Stimulated activated naive B cell treated with anti-CD40 and anti-IgM and Interleukin-4, amounts not matched to agents 10 μg/mL and 1 μg/mL and 100 μg/mL, for 72 hours (primary cell): ENCODE measurements around the gene DDRGK1.

Experiments
- ATAC-seq, 2 donors: fragments of 150-1000 bp; cut with Tn5 transposase; replicated peaks; 2 replicates each; pipeline ENCODE4 v1.10.0; 2021; ENCODE audit warnings: moderate library complexity in 1 of 2
- DNase-seq: peaks from one replicate; pipeline ENCODE4 v3.0.0; 2021
- H3K27ac Mint-ChIP-seq: one replicate; pipeline ENCODE4 v1.8.0; 2022; ENCODE audit warnings: mild to moderate bottlenecking, mixed read lengths
- H3K27me3 Mint-ChIP-seq, 2 donors: one replicate each; pipeline ENCODE4 v1.8.0; 2022; ENCODE audit warnings: mixed read lengths in 2 of 2
- H3K36me3 Mint-ChIP-seq, 2 donors: one replicate each; pipeline ENCODE4 v1.8.0; 2022; ENCODE audit warnings: mixed read lengths in 2 of 2, mild to moderate bottlenecking in 1 of 2
- H3K4me1 Mint-ChIP-seq, 2 donors: one replicate each; pipeline ENCODE4 v1.8.0; 2022; ENCODE audit warnings: mixed read lengths in 2 of 2, mild to moderate bottlenecking in 1 of 2
- H3K4me3 Mint-ChIP-seq, 2 donors: one replicate each; pipeline ENCODE4 v1.8.0; 2022; ENCODE audit warnings: mild to moderate bottlenecking in 2 of 2, mixed read lengths in 2 of 2, moderate library complexity in 1 of 2
- H3K9me3 Mint-ChIP-seq, 2 donors: one replicate each; pipeline ENCODE4 v1.8.0; 2022; ENCODE audit warnings: mixed read lengths in 2 of 2, mild to moderate bottlenecking in 1 of 2

Gene DDRGK1

GRCh38 chr20:3174442-3175261, 29.8 kb downstream of the DDRGK1 start:
- Mint-ChIP-seq H3K27ac (no peak overlapping the region), H3K36me3 (peaks cover 4 to 8% of the 10 kb centered on the region in 2 donors)

GRCh38 chr20:3173610-3174441, 30.7 kb downstream of the DDRGK1 start:
- Mint-ChIP-seq H3K9me3 (no peaks in the 10 kb centered on the region), H3K36me3 (peaks cover 4 to 8% of the 10 kb centered on the region in 2 donors), H3K27me3 (peaks cover 41 to 48% of the 10 kb centered on the region in 2 donors), H3K4me1 (peaks cover 9 to 23% of the 10 kb centered on the region in 2 donors), H3K4me3 (peak overlapping the region; percentile 89 to 92), H3K27ac (peak overlapping the region; percentile 86)
- ATAC-seq (peak; percentile 92 to 95), DNase-seq (peak; percentile 71)

More at GRCh38 chr20:3174442-3175261, 29.8 kb downstream of the DDRGK1 start:
- H3K27me3 Mint-ChIP-seq: peaks cover 35 to 40% of the 10 kb centered on the region in 2 donors
- peak overlapping the region; percentile 89 to 92 for H3K4me3 Mint-ChIP-seq
- peaks cover 9 to 23% of the 10 kb centered on the region in 2 donors for H3K4me1 Mint-ChIP-seq
- ATAC-seq: no peak
- no peaks in the 10 kb centered on the region for H3K9me3 Mint-ChIP-seq
- no peak for DNase-seq

- DNase-seq: peak; percentile 52
- H3K36me3 Mint-ChIP-seq: peaks cover 2 to 6% of the 10 kb centered on the region in 2 donors
- H3K27me3 Mint-ChIP-seq: peaks cover 47 to 55% of the 10 kb centered on the region in 2 donors
- H3K4me3 Mint-ChIP-seq: peak within 1 kb of the TSS; percentile 89 to 92
- H3K4me1 Mint-ChIP-seq: peaks cover 13 to 30% of the 10 kb centered on the region in 2 donors
- H3K27ac Mint-ChIP-seq: peak within 1 kb of the TSS; percentile 86
- H3K9me3 Mint-ChIP-seq: no peaks in the 10 kb centered on the region
- peak; percentile 74 to 82 for ATAC-seq
These were observed 31.4 kb downstream of the DDRGK1 start, which contains the start of gene LZTS3 for GRCh38 chr20:3172933-3173609. TSS of gene LZTS3 (minus strand) at chr20:3173549. CDS start at chr20:3167163, 6,386 bp downstream.

GRCh38 chr20:3172126-3172932, 32.2 kb downstream of the DDRGK1 start:
- Mint-ChIP-seq H3K9me3 (no peaks in the 10 kb centered on the region), H3K4me3 (peak overlapping the region; percentile 80 to 83), H3K4me1 (peaks cover 12 to 30% of the 10 kb centered on the region in 2 donors), H3K27me3 (peaks cover 50 to 60% of the 10 kb centered on the region in 2 donors), H3K36me3 (peaks cover 0 to 4% of the 10 kb centered on the region in 2 donors), H3K27ac (peak overlapping the region; percentile 38)
- no peak for ATAC-seq
- DNase-seq: no peak

- H3K9me3 Mint-ChIP-seq: no peaks in the 10 kb centered on the region
- DNase-seq (no peak), ATAC-seq (no peak)
- H3K27me3 Mint-ChIP-seq: peaks cover 53 to 68% of the 10 kb centered on the region in 2 donors
- peaks cover 0 to 4% of the 10 kb centered on the region in 2 donors for H3K36me3 Mint-ChIP-seq
- H3K4me1 Mint-ChIP-seq: peaks cover 12 to 30% of the 10 kb centered on the region in 2 donors
- no peak overlapping the region for H3K4me3 Mint-ChIP-seq
- H3K27ac Mint-ChIP-seq: no peak overlapping the region
These were observed 32.9 kb downstream of the DDRGK1 start for GRCh38 chr20:3171391-3172125.

- H3K36me3 Mint-ChIP-seq: no peaks in the 10 kb centered on the region
- peaks cover 8 to 28% of the 10 kb centered on the region in 2 donors for H3K4me1 Mint-ChIP-seq
- H3K9me3 Mint-ChIP-seq: no peaks in the 10 kb centered on the region
- no peak for ATAC-seq
- no peak overlapping the region for H3K27ac Mint-ChIP-seq
- H3K4me3 Mint-ChIP-seq: peak overlapping the region in 1 of 2 donors; percentile 23
- peaks cover 47 to 72% of the 10 kb centered on the region in 2 donors for H3K27me3 Mint-ChIP-seq
- DNase-seq: no peak
These were observed 35.5 kb downstream of the DDRGK1 start for GRCh38 chr20:3168829-3169590.

GRCh38 chr20:3168079-3168828, 36.2 kb downstream of the DDRGK1 start:
- Mint-ChIP-seq H3K36me3 (no peaks in the 10 kb centered on the region), H3K4me1 (peaks cover 8 to 22% of the 10 kb centered on the region in 2 donors), H3K4me3 (peak overlapping the region; percentile 3 to 23), H3K27ac (no peak overlapping the region), H3K27me3 (peaks cover 46 to 72% of the 10 kb centered on the region in 2 donors), H3K9me3 (no peaks in the 10 kb centered on the region)
- ATAC-seq (no peak), DNase-seq (no peak)

GRCh38 chr20:3167738-3168078, 36.8 kb downstream of the DDRGK1 start:
- peaks cover 8 to 21% of the 10 kb centered on the region in 2 donors for H3K4me1 Mint-ChIP-seq
- no peak overlapping the region for H3K4me3 Mint-ChIP-seq
- DNase-seq (no peak), ATAC-seq (no peak)
- no peaks in the 10 kb centered on the region for H3K36me3 Mint-ChIP-seq
- peaks cover 48 to 72% of the 10 kb centered on the region in 2 donors for H3K27me3 Mint-ChIP-seq
- no peaks in the 10 kb centered on the region for H3K9me3 Mint-ChIP-seq
- H3K27ac Mint-ChIP-seq: no peak overlapping the region

- ATAC-seq (no peak), DNase-seq (no peak)
- Mint-ChIP-seq H3K9me3 (no peaks in the 10 kb centered on the region), H3K4me3 (no peak overlapping the region), H3K4me1 (peaks cover 4 to 14% of the 10 kb centered on the region in 2 donors), H3K27me3 (peaks cover 41 to 64% of the 10 kb centered on the region in 2 donors), H3K36me3 (no peaks in the 10 kb centered on the region), H3K27ac (no peak overlapping the region)
These were observed 37.6 kb downstream of the DDRGK1 start for GRCh38 chr20:3166913-3167342.

GRCh38 chr20:3166338-3166912, 38.1 kb downstream of the DDRGK1 start:
- Mint-ChIP-seq H3K27me3 (peaks cover 36 to 59% of the 10 kb centered on the region in 2 donors), H3K36me3 (no peaks in the 10 kb centered on the region), H3K27ac (no peak overlapping the region), H3K4me1 (peaks cover 4 to 14% of the 10 kb centered on the region in 2 donors), H3K9me3 (no peaks in the 10 kb centered on the region), H3K4me3 (no peak overlapping the region)
- ATAC-seq (no peak), DNase-seq (no peak)

- DNase-seq: no peak
- peaks cover 4 to 14% of the 10 kb centered on the region in 2 donors for H3K4me1 Mint-ChIP-seq
- no peak for ATAC-seq
- no peaks in the 10 kb centered on the region for H3K9me3 Mint-ChIP-seq
- H3K27me3 Mint-ChIP-seq: peaks cover 36 to 56% of the 10 kb centered on the region in 2 donors
- no peak overlapping the region for H3K27ac Mint-ChIP-seq
- no peak overlapping the region for H3K4me3 Mint-ChIP-seq
- H3K36me3 Mint-ChIP-seq: no peaks in the 10 kb centered on the region
These were observed 38.8 kb downstream of the DDRGK1 start for GRCh38 chr20:3165473-3166337.
